ENCODE measurements around the gene SPINT3.

SPINT3 gene

GRCh38 chr20:45515147-45515913 is at the start of gene SPINT3:
Gene SPINT3, minus strand, starts transcription at chr20:45515622. Its CDS starts 14 bp downstream, at chr20:45515608.
- no peak for DNase-seq

- DNase-seq, result no peak
These were observed 49.4 kb upstream of the SPINT3 start for GRCh38 chr20:45564760-45565276.

- no peak for DNase-seq
These were observed 39.8 kb upstream of the SPINT3 start for GRCh38 chr20:45555198-45555597.

GRCh38 chr20:45552456-45552855 is 37.0 kb upstream of the SPINT3 start:
- DNase-seq, result no peak

- no peak for DNase-seq
These were observed 35.3 kb upstream of the SPINT3 start for GRCh38 chr20:45550765-45551164.

- no peak for DNase-seq
These were observed 33.0 kb upstream of the SPINT3 start for GRCh38 chr20:45548410-45548809.

GRCh38 chr20:45547206-45547770 is 31.9 kb upstream of the SPINT3 start, which contains the start of gene EPPIN:
Gene EPPIN, minus strand, starts transcription at chr20:45547401. Its CDS starts 44 bp downstream, at chr20:45547357.
- no peak for DNase-seq

GRCh38 chr20:45545754-45546453 is 30.5 kb upstream of the SPINT3 start:
- no peak for DNase-seq

GRCh38 chr20:45545351-45545750 is 29.9 kb upstream of the SPINT3 start:
- no peak for DNase-seq

- DNase-seq, result no peak
These were observed 24.0 kb upstream of the SPINT3 start, which contains the start of gene WFDC6 for GRCh38 chr20:45539382-45539781. Gene WFDC6, minus strand, starts transcription at chr20:45539482. Its CDS starts 75 bp downstream, at chr20:45539407.

GRCh38 chr20:45538209-45538799 is 22.9 kb upstream of the SPINT3 start:
- DNase-seq, result no peak

- no peak for DNase-seq
These were observed 11.9 kb upstream of the SPINT3 start for GRCh38 chr20:45527294-45527693.

GRCh38 chr20:45523821-45524220 is 8.4 kb upstream of the SPINT3 start:
- no peak for DNase-seq

- DNase-seq, result no peak
These were observed 2.9 kb upstream of the SPINT3 start for GRCh38 chr20:45518282-45518681.

- DNase-seq, result no peak
These were observed 5.1 kb downstream of the SPINT3 start for GRCh38 chr20:45510242-45510862.

GRCh38 chr20:45509091-45509490 is 6.3 kb downstream of the SPINT3 start:
- no peak for DNase-seq

- DNase-seq, result no peak
These were observed 7.1 kb downstream of the SPINT3 start for GRCh38 chr20:45508068-45508886.

- DNase-seq, result no peak
These were observed 8.2 kb downstream of the SPINT3 start for GRCh38 chr20:45507011-45507820.

- DNase-seq, result no peak
These were observed 9.0 kb downstream of the SPINT3 start for GRCh38 chr20:45506398-45506797.

- no peak for DNase-seq
These were observed 12.0 kb downstream of the SPINT3 start for GRCh38 chr20:45503403-45503802.

- no peak for DNase-seq
These were observed 12.9 kb downstream of the SPINT3 start for GRCh38 chr20:45502561-45502960.
